VCaP (cell line): ENCODE results near the gene TMEM69.
"Not testable (repeated sequence)": the region's sequence is repeated elsewhere in the genome, so short reads cannot be mapped to it uniquely, and the experiment has no call there.

Experiments used
- H3K27ac ChIP-seq: fragments of 450-650 bp; 2 replicates; pipeline ENCODE4 v1.5.1; 2017
- TF ChIP-seq, protein P1 (sequence below): fragments of 450-650 bp; conservative IDR thresholded peaks from 2 replicates; pipeline ENCODE4 v1.5.1; 2017; ENCODE audit warnings: mild to moderate bottlenecking, moderate library complexity

TMEM69 gene

DNA sequence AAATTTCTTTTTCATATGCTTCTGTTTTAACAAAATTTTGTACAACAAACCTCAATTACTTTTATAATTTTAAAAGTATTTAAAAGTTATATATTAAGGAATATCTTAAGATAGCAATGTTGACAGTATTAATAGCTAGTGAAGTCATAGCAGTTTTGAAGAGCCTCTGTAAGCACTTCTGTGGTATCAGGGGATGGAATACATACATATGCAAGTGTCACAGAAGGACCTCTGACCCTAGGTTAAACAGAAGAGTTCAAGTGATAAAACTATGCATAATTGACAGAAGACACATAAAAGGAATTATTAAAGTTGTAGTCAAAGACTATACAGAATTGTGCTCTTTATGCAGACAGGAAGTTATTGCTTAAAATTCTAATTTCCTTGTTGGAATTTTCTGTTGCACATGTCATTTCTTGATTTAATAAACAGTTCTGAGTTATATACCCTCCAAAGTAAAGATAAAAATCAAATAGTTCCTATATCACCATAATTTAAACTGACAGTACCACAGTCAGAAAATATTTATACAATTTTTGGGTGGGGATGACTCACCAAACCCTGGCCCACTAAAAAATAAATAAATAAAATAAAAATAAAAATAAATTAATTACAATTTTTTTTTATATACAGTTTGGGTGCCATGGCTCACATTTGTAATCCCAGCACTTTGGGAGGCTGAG lies 35.4 kb downstream of the TMEM69 start:
- TF ChIP-seq, protein P1, sequence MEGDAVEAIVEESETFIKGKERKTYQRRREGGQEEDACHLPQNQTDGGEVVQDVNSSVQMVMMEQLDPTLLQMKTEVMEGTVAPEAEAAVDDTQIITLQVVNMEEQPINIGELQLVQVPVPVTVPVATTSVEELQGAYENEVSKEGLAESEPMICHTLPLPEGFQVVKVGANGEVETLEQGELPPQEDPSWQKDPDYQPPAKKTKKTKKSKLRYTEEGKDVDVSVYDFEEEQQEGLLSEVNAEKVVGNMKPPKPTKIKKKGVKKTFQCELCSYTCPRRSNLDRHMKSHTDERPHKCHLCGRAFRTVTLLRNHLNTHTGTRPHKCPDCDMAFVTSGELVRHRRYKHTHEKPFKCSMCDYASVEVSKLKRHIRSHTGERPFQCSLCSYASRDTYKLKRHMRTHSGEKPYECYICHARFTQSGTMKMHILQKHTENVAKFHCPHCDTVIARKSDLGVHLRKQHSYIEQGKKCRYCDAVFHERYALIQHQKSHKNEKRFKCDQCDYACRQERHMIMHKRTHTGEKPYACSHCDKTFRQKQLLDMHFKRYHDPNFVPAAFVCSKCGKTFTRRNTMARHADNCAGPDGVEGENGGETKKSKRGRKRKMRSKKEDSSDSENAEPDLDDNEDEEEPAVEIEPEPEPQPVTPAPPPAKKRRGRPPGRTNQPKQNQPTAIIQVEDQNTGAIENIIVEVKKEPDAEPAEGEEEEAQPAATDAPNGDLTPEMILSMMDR: no peak
- H3K27ac ChIP-seq: no peak overlapping the region

DNA sequence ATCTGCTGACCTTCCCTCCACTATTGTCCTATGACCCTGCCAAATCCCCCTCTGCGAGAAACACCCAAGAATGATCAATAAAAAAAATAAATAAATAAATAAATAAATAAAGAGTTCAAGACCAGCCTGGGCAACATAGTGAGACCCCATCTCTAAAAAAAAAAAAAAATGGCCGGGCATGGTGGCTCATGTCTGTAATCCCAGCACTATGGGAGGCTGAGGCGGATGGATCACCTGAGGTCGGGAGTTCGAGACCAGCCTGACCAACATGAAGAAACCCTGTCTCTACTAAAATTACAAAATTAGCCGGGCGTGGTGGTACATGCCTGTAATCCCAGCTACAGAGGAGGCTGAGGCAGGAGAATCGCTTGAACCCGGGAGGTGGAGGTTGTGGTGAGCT lies 38.0 kb downstream of the TMEM69 start:
- H3K27ac ChIP-seq: not testable (repeated sequence)

DNA sequence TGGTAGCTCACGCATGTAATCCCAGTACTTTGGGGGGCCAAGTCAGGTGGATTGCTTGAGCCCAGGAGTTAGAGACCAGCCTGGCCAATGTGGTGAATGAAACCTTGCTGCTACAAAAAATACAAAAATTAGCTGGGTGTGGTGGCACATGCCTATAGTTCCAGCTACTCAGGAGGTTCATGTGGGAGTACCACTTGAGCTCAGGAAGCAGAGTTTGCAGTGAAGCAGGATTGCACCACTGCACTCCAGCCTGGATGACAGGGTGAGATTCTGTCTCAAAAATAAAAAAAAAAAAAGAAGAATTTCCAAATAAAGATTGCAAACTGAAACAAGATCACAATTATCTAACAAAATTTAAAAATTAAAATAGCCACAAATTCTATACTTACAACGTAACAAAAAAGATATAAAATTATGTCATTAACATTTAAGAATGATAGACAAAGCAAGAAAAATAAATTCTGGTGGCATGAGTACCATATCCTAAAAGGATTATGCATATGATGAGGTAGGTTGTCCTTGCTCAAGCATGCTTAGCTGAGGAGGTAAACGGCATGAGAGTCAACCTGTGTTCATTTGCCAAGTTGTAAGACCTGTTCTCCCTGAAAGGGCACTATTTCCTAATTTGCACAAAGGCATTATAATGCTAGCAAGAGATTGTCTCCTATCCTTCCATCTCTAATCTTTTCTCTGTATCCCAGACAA lies 42.2 kb downstream of the TMEM69 start:
- H3K27ac ChIP-seq: peak overlapping the region; percentile 74
- TF ChIP-seq, protein P1: no peak

DNA sequence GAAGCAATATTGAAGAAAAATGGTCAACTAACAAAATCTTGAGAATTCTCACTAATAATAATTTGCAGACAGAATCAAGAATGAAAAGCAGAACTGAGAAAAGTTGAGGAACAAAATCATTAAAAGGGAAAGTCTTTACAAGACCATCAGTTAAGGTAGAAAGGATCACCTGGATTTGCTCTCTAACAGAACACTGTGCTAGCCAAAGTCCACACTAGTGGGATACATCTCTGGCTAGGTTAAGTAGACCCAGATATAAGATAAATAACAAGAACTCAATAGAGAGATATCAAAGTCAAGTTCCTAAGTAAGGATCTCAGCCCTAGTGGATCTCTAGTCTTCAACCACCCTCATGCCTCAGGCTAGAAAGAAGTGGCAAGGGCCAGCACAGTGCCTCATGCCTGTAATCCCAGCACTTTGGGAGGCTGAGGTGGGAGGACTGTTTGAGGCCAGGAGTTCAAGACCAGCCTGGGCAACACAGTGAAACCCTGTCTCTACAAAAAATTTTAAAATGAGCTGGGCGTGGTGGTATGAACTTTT lies 42.9 kb downstream of the TMEM69 start:
- TF ChIP-seq, protein P1: no peak

DNA sequence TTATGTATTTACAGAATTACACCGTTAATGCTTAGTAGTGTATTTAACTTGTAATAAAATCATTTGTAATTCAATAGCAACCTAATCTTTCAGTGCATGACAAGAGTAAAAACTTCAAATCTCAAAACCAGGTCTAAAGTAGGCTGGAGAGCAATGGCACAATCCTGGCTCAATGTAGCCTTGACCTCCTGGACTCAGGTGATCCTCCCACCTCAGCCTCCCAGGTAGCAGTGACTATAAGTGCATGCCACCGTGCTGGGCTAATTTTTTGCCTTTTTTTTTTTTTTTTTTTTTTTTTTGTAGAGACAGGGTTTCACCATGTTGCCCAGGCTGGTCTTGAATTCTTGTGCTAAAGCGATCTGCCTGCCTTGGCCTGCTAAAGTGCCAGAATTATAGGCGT lies 51.2 kb downstream of the TMEM69 start:
- no peak overlapping the region for H3K27ac ChIP-seq
- TF ChIP-seq, protein P1: no peak

More for the DNA sequence above, 42.9 kb downstream of the TMEM69 start:
- peak overlapping the region; percentile 74 for H3K27ac ChIP-seq

DNA sequence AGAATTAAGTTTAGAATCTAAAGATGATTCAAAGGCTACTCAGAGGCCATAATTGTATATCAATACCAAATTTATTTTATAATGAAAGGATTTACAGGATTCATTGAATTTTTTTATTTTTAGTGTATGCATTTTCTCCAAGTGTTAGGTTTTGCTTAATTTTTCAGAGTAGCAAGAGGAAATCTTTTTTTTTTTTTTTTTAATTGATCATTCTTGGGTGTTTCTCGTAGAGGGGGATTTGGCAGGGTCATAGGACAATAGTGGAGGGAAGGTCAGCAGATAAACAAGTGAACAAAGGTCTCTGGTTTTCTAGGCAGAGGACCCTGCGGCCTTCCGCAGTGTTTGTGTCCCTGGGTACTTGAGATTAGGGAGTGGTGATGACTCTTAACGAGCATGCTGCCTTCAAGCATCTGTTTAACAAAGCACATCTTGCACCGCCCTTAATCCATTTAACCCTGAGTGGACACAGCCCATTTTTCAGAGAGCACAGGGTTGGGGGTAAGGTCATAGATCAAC lies 51.7 kb downstream of the TMEM69 start:
- H3K27ac ChIP-seq: not testable (repeated sequence)
